NCI-H1417 treated with DMSO at 0.1 percent for 48 hours (cell line): ENCODE measurements around the gene ASXL1.
"Not testable (repeated sequence)": the region's sequence is repeated elsewhere in the genome, so short reads cannot be mapped to it uniquely, and the experiment has no call there.

ENCODE experiments used
- DNase-seq: peaks from one replicate; lab custom pipeline; 2025; lab: John Stamatoyannopoulos, UW

The ASXL1 gene

GRCh38 chr20:32363492-32363891, 5.4 kb downstream of the ASXL1 start:
- DNase-seq: no peak

GRCh38 chr20:32364554-32365208, 6.5 kb downstream of the ASXL1 start:
- no peak for DNase-seq

- DNase-seq: no peak
These were observed 7.4 kb downstream of the ASXL1 start for GRCh38 chr20:32365564-32365963.

- DNase-seq: no peak
These were observed 8.2 kb downstream of the ASXL1 start for GRCh38 chr20:32366380-32366779.

GRCh38 chr20:32368323-32368722, 10.2 kb downstream of the ASXL1 start:
- DNase-seq: no peak

GRCh38 chr20:32368925-32369324, 10.8 kb downstream of the ASXL1 start:
- no peak for DNase-seq

GRCh38 chr20:32370897-32371296, 12.8 kb downstream of the ASXL1 start:
- DNase-seq: no peak

- no peak for DNase-seq
These were observed 20.3 kb downstream of the ASXL1 start for GRCh38 chr20:32378461-32378860.

- not testable (repeated sequence) for DNase-seq
These were observed 21.9 kb downstream of the ASXL1 start for GRCh38 chr20:32380037-32380436.

GRCh38 chr20:32380745-32381144, 22.6 kb downstream of the ASXL1 start:
- no peak for DNase-seq

- no peak for DNase-seq
These were observed 24.2 kb downstream of the ASXL1 start for GRCh38 chr20:32382102-32382950.

GRCh38 chr20:32383441-32383840, 25.3 kb downstream of the ASXL1 start:
- not testable (repeated sequence) for DNase-seq

- DNase-seq: no peak
These were observed 27.4 kb downstream of the ASXL1 start for GRCh38 chr20:32385541-32385940.

- DNase-seq: no peak
These were observed 28.0 kb downstream of the ASXL1 start for GRCh38 chr20:32386091-32386490.

- DNase-seq: no peak
These were observed 29.1 kb downstream of the ASXL1 start for GRCh38 chr20:32387252-32387651.

- no peak for DNase-seq
These were observed 32.9 kb downstream of the ASXL1 start for GRCh38 chr20:32391003-32391402.

GRCh38 chr20:32395066-32395465, 36.9 kb downstream of the ASXL1 start:
- no peak for DNase-seq

- no peak for DNase-seq
These were observed 38.6 kb downstream of the ASXL1 start for GRCh38 chr20:32396646-32397160.

- DNase-seq: no peak
These were observed 39.5 kb downstream of the ASXL1 start for GRCh38 chr20:32397567-32398084.

GRCh38 chr20:32400476-32400875, 42.3 kb downstream of the ASXL1 start:
- no peak for DNase-seq

- no peak for DNase-seq
These were observed 45.9 kb downstream of the ASXL1 start for GRCh38 chr20:32404017-32404416.

GRCh38 chr20:32406701-32407100, 48.6 kb downstream of the ASXL1 start:
- no peak for DNase-seq
